ENCODE data around the gene CSGALNACT2. TPM values are rescaled to one million over a fixed set of nuclear protein-coding genes. Genes with fewer than 3 reads are reported as not detected.

The CSGALNACT2 gene
- total RNA-seq, 1 experiment from 2014 or later = 5.1 TPM

- TF ChIP-seq ZNF138 (CRISPR knock-in tag; conservative IDR thresholded peaks at IDR 0.05) (no peak), ZNF232 (CRISPR knock-in tag; IDR thresholded peaks at IDR 0.05) (no peak), E2F1 (CRISPR knock-in tag; IDR thresholded peaks at IDR 0.05) (no peak)
- TF ChIP-seq, protein P1, sequence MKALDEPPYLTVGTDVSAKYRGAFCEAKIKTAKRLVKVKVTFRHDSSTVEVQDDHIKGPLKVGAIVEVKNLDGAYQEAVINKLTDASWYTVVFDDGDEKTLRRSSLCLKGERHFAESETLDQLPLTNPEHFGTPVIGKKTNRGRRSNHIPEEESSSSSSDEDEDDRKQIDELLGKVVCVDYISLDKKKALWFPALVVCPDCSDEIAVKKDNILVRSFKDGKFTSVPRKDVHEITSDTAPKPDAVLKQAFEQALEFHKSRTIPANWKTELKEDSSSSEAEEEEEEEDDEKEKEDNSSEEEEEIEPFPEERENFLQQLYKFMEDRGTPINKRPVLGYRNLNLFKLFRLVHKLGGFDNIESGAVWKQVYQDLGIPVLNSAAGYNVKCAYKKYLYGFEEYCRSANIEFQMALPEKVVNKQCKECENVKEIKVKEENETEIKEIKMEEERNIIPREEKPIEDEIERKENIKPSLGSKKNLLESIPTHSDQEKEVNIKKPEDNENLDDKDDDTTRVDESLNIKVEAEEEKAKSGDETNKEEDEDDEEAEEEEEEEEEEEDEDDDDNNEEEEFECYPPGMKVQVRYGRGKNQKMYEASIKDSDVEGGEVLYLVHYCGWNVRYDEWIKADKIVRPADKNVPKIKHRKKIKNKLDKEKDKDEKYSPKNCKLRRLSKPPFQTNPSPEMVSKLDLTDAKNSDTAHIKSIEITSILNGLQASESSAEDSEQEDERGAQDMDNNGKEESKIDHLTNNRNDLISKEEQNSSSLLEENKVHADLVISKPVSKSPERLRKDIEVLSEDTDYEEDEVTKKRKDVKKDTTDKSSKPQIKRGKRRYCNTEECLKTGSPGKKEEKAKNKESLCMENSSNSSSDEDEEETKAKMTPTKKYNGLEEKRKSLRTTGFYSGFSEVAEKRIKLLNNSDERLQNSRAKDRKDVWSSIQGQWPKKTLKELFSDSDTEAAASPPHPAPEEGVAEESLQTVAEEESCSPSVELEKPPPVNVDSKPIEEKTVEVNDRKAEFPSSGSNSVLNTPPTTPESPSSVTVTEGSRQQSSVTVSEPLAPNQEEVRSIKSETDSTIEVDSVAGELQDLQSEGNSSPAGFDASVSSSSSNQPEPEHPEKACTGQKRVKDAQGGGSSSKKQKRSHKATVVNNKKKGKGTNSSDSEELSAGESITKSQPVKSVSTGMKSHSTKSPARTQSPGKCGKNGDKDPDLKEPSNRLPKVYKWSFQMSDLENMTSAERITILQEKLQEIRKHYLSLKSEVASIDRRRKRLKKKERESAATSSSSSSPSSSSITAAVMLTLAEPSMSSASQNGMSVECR (CRISPR knock-in tag; IDR thresholded peaks at IDR 0.05; ENCODE audit: borderline replicate concordance) = no peak
Observed at GRCh38 chr10:43172645-43173044, 34.4 kb downstream of the CSGALNACT2 start (continued).

DNA sequence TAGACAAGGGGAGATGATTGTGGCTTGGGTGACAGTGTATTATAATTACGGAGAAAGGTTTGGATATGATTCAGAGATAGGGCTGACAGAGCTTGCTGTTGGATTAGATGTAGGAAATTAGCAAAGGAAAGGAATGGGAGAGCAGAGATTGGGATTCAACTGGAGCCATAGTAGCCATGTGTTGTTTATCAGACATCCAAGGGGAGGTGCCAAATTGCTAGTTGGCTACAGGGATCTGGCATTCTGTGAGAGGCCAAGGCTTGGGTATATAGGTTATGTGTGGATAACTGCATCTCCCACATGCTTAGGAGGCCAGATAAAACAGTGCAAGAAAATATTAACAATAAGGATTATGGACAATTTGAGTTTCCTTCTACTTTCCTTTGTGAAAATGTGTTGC lies 34.9 kb downstream of the CSGALNACT2 start:
- H3K4me1 Mint-ChIP-seq = peaks cover 5% of the 10 kb centered on the region
- POLR2A ChIA-PET = no interaction called here
- no peak for ATAC-seq
- TF ChIP-seq NR3C1 (CRISPR knock-in tag; conservative IDR thresholded peaks at IDR 0.05; ENCODE audit: low read depth) = no peak
- TF ChIP-seq IRF2 (CRISPR knock-in tag; IDR thresholded peaks at IDR 0.05; ENCODE audit: borderline replicate concordance, low read depth) = no peak
- TF ChIP-seq PRRX2 (CRISPR knock-in tag; IDR thresholded peaks at IDR 0.05) = no peak
- no peak for TF ChIP-seq KAT7 (CRISPR knock-in tag; IDR thresholded peaks at IDR 0.05; ENCODE audit: borderline replicate concordance)
- no peak for TF ChIP-seq ATF3 (CRISPR knock-in tag; conservative IDR thresholded peaks at IDR 0.05)
- TF ChIP-seq ZNF396 (CRISPR knock-in tag; IDR thresholded peaks at IDR 0.05; ENCODE audit: borderline replicate concordance) = no peak
- TF ChIP-seq ZNF232 (CRISPR knock-in tag; IDR thresholded peaks at IDR 0.05) = no peak
- TF ChIP-seq SMAD4 (CRISPR knock-in tag; IDR thresholded peaks at IDR 0.05) = no peak
- TF ChIP-seq, protein P2, sequence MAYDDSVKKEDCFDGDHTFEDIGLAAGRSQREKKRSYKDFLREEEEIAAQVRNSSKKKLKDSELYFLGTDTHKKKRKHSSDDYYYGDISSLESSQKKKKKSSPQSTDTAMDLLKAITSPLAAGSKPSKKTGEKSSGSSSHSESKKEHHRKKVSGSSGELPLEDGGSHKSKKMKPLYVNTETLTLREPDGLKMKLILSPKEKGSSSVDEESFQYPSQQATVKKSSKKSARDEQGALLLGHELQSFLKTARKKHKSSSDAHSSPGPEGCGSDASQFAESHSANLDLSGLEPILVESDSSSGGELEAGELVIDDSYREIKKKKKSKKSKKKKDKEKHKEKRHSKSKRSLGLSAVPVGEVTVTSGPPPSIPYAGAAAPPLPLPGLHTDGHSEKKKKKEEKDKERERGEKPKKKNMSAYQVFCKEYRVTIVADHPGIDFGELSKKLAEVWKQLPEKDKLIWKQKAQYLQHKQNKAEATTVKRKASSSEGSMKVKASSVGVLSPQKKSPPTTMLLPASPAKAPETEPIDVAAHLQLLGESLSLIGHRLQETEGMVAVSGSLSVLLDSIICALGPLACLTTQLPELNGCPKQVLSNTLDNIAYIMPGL (CRISPR knock-in tag; IDR thresholded peaks at IDR 0.05) = no peak
- no peak for TF ChIP-seq USF1 (CRISPR knock-in tag; IDR thresholded peaks at IDR 0.05)
- no peak for TF ChIP-seq HMGA2 (CRISPR knock-in tag; IDR thresholded peaks at IDR 0.05)
- TF ChIP-seq, protein P3, sequence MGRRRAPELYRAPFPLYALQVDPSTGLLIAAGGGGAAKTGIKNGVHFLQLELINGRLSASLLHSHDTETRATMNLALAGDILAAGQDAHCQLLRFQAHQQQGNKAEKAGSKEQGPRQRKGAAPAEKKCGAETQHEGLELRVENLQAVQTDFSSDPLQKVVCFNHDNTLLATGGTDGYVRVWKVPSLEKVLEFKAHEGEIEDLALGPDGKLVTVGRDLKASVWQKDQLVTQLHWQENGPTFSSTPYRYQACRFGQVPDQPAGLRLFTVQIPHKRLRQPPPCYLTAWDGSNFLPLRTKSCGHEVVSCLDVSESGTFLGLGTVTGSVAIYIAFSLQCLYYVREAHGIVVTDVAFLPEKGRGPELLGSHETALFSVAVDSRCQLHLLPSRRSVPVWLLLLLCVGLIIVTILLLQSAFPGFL (CRISPR knock-in tag; IDR thresholded peaks at IDR 0.05; ENCODE audit: borderline replicate concordance) = no peak
- TF ChIP-seq PRDM15 (CRISPR knock-in tag; IDR thresholded peaks at IDR 0.05) = no peak
- no peak for TF ChIP-seq ZBTB21 (CRISPR knock-in tag; IDR thresholded peaks at IDR 0.05; ENCODE audit: borderline replicate concordance)
- H3K36me3 Mint-ChIP-seq = peaks cover 4% of the 10 kb centered on the region; the same call in 1 of the 2 replicates
- H3K27ac Mint-ChIP-seq = peak overlapping the region; percentile 4; the same call in 1 of the 2 replicates
- CTCF ChIA-PET = interaction anchor here (1.7 to 4.7 kb wide), 2 partner anchors 30 to 58 kb away, joined by 4 to 45 read pairs; no protein-coding TSS in a partner anchor
- no peak overlapping the region for H3K4me3 Mint-ChIP-seq
- no peaks in the 10 kb centered on the region for H3K9me3 Mint-ChIP-seq
- no peaks in the 10 kb centered on the region for H3K27me3 Mint-ChIP-seq (ENCODE audit: low read depth)
- DNase-seq (ENCODE audit: low spot score) = no peak
